PC-3 (cell line): ENCODE measurements around the gene SLC25A21.

Source experiments
- EZH2phosphoT487 ChIP-seq: fragments of 300-600 bp; sonication (generic); IDR thresholded peaks from 2 replicates; pipeline ENCODE4 v1.6.1; 2018; ENCODE audit warnings: mild to moderate bottlenecking, antibody characterized with exemption, low read length, borderline replicate concordance
- TF ChIP-seq, protein P1 (sequence below): fragments of 300-600 bp; sonication (generic); conservative IDR thresholded peaks from 2 replicates; pipeline ENCODE4 v1.5.1; 2017; ENCODE audit warnings: antibody characterized with exemption, low read depth, mild to moderate bottlenecking, low read length

DNA sequence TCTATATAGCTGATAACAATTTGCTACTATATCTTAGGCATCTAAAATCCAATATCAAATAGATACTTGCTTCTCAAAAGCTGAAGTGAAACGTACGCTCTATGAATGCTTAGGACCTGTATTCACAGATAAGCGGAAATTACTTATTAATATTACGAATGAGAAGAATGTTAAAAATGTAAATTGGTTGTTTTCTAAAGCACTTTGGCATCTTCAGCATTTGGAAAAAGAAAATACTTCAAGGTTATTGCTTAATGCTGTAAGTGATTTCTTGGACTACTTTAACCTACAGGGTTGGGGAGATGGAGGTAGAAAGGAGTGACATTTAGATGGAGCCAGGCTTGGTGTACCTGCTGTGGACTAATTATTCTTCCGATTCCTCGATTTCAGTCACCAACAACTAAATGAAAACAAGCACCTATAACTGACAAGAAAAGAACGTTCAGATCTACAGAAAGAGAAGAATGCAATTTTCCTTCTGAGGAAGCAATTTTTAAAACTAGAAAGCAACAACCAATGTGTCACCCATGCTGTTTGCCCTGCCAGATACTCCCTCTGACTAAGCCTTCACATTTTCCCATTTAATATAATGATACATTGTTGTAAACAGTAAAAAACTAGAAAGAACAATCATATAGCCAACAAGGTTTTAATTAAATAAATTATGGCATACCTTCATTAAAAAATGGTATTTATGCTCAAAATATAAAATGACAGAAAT lies 49.3 kb downstream of the SLC25A21 start:
- TF ChIP-seq, protein P1, sequence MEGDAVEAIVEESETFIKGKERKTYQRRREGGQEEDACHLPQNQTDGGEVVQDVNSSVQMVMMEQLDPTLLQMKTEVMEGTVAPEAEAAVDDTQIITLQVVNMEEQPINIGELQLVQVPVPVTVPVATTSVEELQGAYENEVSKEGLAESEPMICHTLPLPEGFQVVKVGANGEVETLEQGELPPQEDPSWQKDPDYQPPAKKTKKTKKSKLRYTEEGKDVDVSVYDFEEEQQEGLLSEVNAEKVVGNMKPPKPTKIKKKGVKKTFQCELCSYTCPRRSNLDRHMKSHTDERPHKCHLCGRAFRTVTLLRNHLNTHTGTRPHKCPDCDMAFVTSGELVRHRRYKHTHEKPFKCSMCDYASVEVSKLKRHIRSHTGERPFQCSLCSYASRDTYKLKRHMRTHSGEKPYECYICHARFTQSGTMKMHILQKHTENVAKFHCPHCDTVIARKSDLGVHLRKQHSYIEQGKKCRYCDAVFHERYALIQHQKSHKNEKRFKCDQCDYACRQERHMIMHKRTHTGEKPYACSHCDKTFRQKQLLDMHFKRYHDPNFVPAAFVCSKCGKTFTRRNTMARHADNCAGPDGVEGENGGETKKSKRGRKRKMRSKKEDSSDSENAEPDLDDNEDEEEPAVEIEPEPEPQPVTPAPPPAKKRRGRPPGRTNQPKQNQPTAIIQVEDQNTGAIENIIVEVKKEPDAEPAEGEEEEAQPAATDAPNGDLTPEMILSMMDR: no peak
- no peak for TF ChIP-seq EZH2phosphoT487
